Mucosa of descending colon (tissue), 3 donors: ENCODE data around the gene HS3ST4. TPM values are rescaled to one million over a fixed set of nuclear protein-coding genes. Genes with fewer than 3 reads are reported as not detected.

Source experiments
- ATAC-seq: fragments of 200-7000 bp; cut with Tn5 transposase; one replicate; pipeline ENCODE4 v1.9.1; 2020; ENCODE audit warnings: mild to moderate bottlenecking, moderate library complexity
- DNase-seq, 3 donors: peaks; one replicate each; pipeline ENCODE4 v3.0.0-alpha.2; 2020
- H3K36me3 ChIP-seq: fragments of 200-600 bp; one replicate; pipeline ENCODE4 v1.8.0; 2021; ENCODE audit warnings: low read depth, mild to moderate bottlenecking
- H3K4me1 ChIP-seq: fragments of 200-600 bp; one replicate; pipeline ENCODE4 v1.8.0; 2021; ENCODE audit warnings: low read depth, mild to moderate bottlenecking
- H3K4me3 ChIP-seq: fragments of 200-600 bp; one replicate; pipeline ENCODE4 v1.8.0; 2021; ENCODE audit warnings: mild to moderate bottlenecking
- H3K9me3 ChIP-seq: fragments of 200-600 bp; one replicate; pipeline ENCODE4 v1.8.0; 2021; ENCODE audit warnings: mild to moderate bottlenecking
- intact Hi-C, 2 donors: fragments of 100-400 bp; cut with DNase I in 1 of 2; cut with micrococcal nuclease in 1 of 2; formaldehyde crosslinking; loops; one replicate each; pipeline versions ENCODE4 v1.11.0 to v1.11.1; 2022; cut with DNase I, micrococcal nuclease
- total RNA-seq, 3 donors: library from RNA; stranded (reverse); fragmentation: NEBNext Ultra II Directional in 2 of 3; extraction: Animal tissue kit (Norgen Biotek cat#: 25700) in 2 of 3; gene quantifications; one replicate each; pipeline versions ENCODE4 v1.2.1 to v1.2.4, GENCODE V29; 2021 to 2023
- TF ChIP-seq, protein P1 (sequence below): fragments of 200-600 bp; IDR thresholded peaks from one replicate; pipeline ENCODE4 v1.8.0; 2022; ENCODE audit warnings: antibody characterized with exemption, mild to moderate bottlenecking
- donor health status: DM: no; HTN: no; CAD: no; lungs with moderate emphysema.
- donor health status: DM: no; HTN: no; CAD: no.
- donor health status: DM: no; HTN: yes; CAD: no.

HS3ST4 gene
- total RNA-seq, 3 donors from 2014 or later, result 0.41 TPM; not detected in 2

- intact Hi-C loops, result no loop called here
- ATAC-seq (no peak), DNase-seq (no peak)
- H3K4me3 ChIP-seq, result no peak overlapping the region
- no peaks in the 10 kb centered on the region for H3K36me3 ChIP-seq
- H3K9me3 ChIP-seq, result no peaks in the 10 kb centered on the region
- TF ChIP-seq, protein P1, sequence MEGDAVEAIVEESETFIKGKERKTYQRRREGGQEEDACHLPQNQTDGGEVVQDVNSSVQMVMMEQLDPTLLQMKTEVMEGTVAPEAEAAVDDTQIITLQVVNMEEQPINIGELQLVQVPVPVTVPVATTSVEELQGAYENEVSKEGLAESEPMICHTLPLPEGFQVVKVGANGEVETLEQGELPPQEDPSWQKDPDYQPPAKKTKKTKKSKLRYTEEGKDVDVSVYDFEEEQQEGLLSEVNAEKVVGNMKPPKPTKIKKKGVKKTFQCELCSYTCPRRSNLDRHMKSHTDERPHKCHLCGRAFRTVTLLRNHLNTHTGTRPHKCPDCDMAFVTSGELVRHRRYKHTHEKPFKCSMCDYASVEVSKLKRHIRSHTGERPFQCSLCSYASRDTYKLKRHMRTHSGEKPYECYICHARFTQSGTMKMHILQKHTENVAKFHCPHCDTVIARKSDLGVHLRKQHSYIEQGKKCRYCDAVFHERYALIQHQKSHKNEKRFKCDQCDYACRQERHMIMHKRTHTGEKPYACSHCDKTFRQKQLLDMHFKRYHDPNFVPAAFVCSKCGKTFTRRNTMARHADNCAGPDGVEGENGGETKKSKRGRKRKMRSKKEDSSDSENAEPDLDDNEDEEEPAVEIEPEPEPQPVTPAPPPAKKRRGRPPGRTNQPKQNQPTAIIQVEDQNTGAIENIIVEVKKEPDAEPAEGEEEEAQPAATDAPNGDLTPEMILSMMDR, result no peak
- H3K4me1 ChIP-seq, result no peaks in the 10 kb centered on the region
Observed at GRCh38 chr16:25828510-25828909, 136.8 kb downstream of the HS3ST4 start.

GRCh38 chr16:25832291-25832690, 140.5 kb downstream of the HS3ST4 start:
- intact Hi-C loops, result no loop called here
- H3K4me3 ChIP-seq, result no peak overlapping the region
- TF ChIP-seq, protein P1, result no peak
- no peak for DNase-seq
- H3K4me1 ChIP-seq, result no peaks in the 10 kb centered on the region
- no peak for ATAC-seq
- no peaks in the 10 kb centered on the region for H3K36me3 ChIP-seq
- H3K9me3 ChIP-seq, result no peaks in the 10 kb centered on the region

- H3K9me3 ChIP-seq, result no peaks in the 10 kb centered on the region
- TF ChIP-seq, protein P1, result no peak
- no peak for ATAC-seq
- no peak for DNase-seq
- no peaks in the 10 kb centered on the region for H3K36me3 ChIP-seq
- H3K4me1 ChIP-seq, result peaks cover 6% of the 10 kb centered on the region
- no peak overlapping the region for H3K4me3 ChIP-seq
- intact Hi-C loops, result no loop called here
Observed at GRCh38 chr16:25834101-25834500, 142.3 kb downstream of the HS3ST4 start.

DNA sequence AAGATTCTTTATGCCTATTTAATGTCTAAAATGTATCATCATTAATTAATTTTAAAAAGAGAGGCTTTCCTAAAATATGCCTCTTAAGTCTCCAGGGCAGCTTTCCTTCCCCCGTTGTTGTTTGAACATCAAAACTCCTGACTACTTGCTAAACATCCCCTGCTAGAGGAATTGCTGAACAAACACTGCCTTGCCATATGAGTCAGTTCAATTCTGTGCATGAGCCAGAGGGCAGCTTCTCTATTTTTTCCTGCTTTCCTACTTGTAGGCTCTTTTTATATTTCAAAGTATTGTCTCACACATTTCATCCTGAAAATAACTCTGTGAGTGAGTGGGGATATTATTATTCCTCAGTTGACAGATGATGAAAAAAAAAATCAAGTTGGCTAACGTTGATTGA, 143.4 kb downstream of the HS3ST4 start:
- no peaks in the 10 kb centered on the region for H3K36me3 ChIP-seq
- peaks cover 6% of the 10 kb centered on the region for H3K4me1 ChIP-seq
- DNase-seq (no peak), ATAC-seq (no peak)
- no peak overlapping the region for H3K4me3 ChIP-seq
- no peaks in the 10 kb centered on the region for H3K9me3 ChIP-seq
- TF ChIP-seq, protein P1, result no peak
- intact Hi-C loops, result no loop called here

DNA sequence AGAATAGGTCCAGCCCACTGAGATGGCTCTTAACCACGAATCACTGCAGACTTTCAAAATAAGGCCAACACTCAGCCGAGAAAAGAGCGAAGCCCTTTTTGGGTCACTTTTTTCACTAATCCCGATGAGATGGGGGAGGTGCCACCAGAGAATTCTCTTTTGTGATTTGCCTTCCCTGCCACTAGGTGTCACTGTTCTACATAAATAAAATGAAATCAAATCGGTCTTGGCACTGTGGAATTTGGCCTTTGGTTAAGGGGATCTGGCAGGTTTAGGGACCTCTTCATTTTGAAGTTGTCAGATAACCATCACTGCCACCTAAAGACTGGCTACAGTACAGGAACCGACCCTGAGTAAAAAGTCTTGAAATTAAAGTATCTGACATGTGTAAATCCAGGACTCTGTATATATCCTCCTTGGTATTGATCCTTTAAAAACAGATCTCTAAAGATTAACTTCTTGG, 147.0 kb downstream of the HS3ST4 start:
- ATAC-seq (peak; percentile 56), DNase-seq (peak in 1 of 3 donors; percentile 40)
- TF ChIP-seq, protein P1, result peak; percentile 44
- intact Hi-C loops, result no loop called here
- Histone ChIP-seq H3K4me3 (no peak overlapping the region), H3K9me3 (no peaks in the 10 kb centered on the region), H3K36me3 (no peaks in the 10 kb centered on the region), H3K4me1 (peaks cover 6% of the 10 kb centered on the region)

DNA sequence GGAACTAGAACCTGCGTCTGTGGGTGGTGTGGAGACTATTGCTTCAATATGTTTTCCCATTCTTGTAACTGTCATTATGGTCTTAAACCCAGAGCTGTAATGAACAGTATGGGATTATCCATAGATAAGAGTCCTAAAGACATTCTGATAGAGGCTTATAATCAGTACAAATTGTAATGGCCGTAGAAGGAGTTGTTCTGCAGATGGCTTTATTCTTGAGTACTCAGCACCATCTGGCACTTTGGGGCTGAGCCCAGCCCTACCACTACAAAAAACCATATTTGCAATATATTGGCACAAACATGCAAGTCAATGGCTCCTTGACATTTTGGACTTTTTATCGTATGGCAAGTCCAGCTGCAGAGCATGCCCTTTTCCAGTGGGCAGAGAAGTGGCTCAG, 150.0 kb downstream of the HS3ST4 start:
- intact Hi-C loops, result no loop called here
- Histone ChIP-seq H3K4me3 (no peak overlapping the region), H3K4me1 (peaks cover 6% of the 10 kb centered on the region), H3K9me3 (no peaks in the 10 kb centered on the region), H3K36me3 (no peaks in the 10 kb centered on the region)
- ATAC-seq, result no peak
- TF ChIP-seq, protein P1, result no peak
- no peak for DNase-seq
